IMR-90 (cell line): Measurements from ENCODE around the gene RAPGEF1. TPM values are rescaled to one million over a fixed set of nuclear protein-coding genes. Genes with fewer than 3 reads are reported as not detected.

Experiments used
- ATAC-seq: fragments of 200-7000 bp; cut with Tn5 transposase; 2 replicates; pipeline ENCODE4 v1.9.1; 2020; ENCODE audit warnings: low read depth, mild to moderate bottlenecking, moderate library complexity
- BruUV-seq: library from RNA; stranded (reverse); fragments of 400-500 nt; replicated peaks from 2 replicates; lab custom pipeline; 2021; lab: Mats Ljungman, UMichigan
- CTCF ChIA-PET: fragments of 300-600 bp; formaldehyde crosslinking; extraction: SDS; loops from one replicate; lab custom pipeline; 2021; ENCODE audit warnings: antibody characterized with exemption; lab: Yijun Ruan, JAX
- POLR2A ChIA-PET: fragments of 300-600 bp; sonication (Branson Sonifier 250); formaldehyde crosslinking; loops from one replicate; lab custom pipeline; 2022; ENCODE audit warnings: antibody characterized with exemption; ENCODE audit not compliant: unreplicated experiment; lab: Charles Lee
- DNase-seq: peaks from one replicate; pipeline ENCODE4 v3.0.0; 2013
- H2AFZ ChIP-seq: replicated peaks from 2 replicates; pipeline ENCODE3; 2013; ENCODE audit warnings: low read length, mild to moderate bottlenecking; ENCODE audit not compliant: poor library complexity
- H2AK5ac ChIP-seq: 2 replicates; pipeline ENCODE4 v1.6.1; 2013; ENCODE audit warnings: low read depth, low read length, inconsistent platforms
- H2AK9ac ChIP-seq: replicated peaks from 2 replicates; pipeline ENCODE3; 2013; ENCODE audit warnings: mild to moderate bottlenecking, low read depth, low read length, moderate library complexity; ENCODE audit not compliant: poor library complexity
- H2BK120ac ChIP-seq: 2 replicates; pipeline ENCODE4 v1.6.1; 2013; ENCODE audit warnings: low read depth, low read length, inconsistent platforms
- H2BK15ac ChIP-seq: 3 replicates; pipeline ENCODE4 v1.6.1; 2013; ENCODE audit warnings: low read depth, low read length, inconsistent platforms
- H2BK20ac ChIP-seq: 2 replicates; pipeline ENCODE4 v1.6.1; 2013; ENCODE audit warnings: low read depth, mild to moderate bottlenecking, inconsistent platforms, low read length, moderate library complexity
- H2BK5ac ChIP-seq: 2 replicates; pipeline ENCODE4 v1.6.1; 2013; ENCODE audit warnings: mild to moderate bottlenecking, low read depth, low read length, inconsistent platforms; ENCODE audit not compliant: poor library complexity, severe bottlenecking
- H3K14ac ChIP-seq: replicated peaks from 2 replicates; pipeline ENCODE4 v1.6.1; 2013; ENCODE audit warnings: low read depth, low read length, inconsistent platforms
- H3K18ac ChIP-seq: 2 replicates; pipeline ENCODE4 v1.6.1; 2013; ENCODE audit warnings: low read depth, low read length, control low read depth
- H3K23ac ChIP-seq: 2 replicates; pipeline ENCODE4 v1.6.1; 2013; ENCODE audit warnings: low read depth, low read length, inconsistent platforms
- H3K27ac ChIP-seq: 2 replicates; pipeline ENCODE4 v1.5.1; 2013; ENCODE audit warnings: mild to moderate bottlenecking, control low read depth, low read length; ENCODE audit not compliant: insufficient read depth
- H3K27me3 ChIP-seq: 2 replicates; pipeline ENCODE4 v1.6.1; 2013; ENCODE audit warnings: low read length; ENCODE audit not compliant: control insufficient read depth, insufficient read depth
- H3K36me3 ChIP-seq: 2 replicates; pipeline ENCODE4 v1.6.1; 2013; ENCODE audit warnings: low read length, mixed read lengths; ENCODE audit not compliant: control insufficient read depth, insufficient read depth
- H3K4ac ChIP-seq: 2 replicates; pipeline ENCODE4 v1.6.1; 2013; ENCODE audit warnings: low read depth, low read length, inconsistent platforms
- H3K4me1 ChIP-seq: 2 replicates; pipeline ENCODE4 v1.6.1; 2013; ENCODE audit warnings: low read length, mixed read lengths; ENCODE audit not compliant: control insufficient read depth, insufficient read depth
- H3K4me2 ChIP-seq: 2 replicates; pipeline ENCODE4 v1.6.1; 2013; ENCODE audit warnings: low read depth, mild to moderate bottlenecking, control low read depth, low read length, moderate library complexity
- H3K4me3 ChIP-seq: 2 replicates; pipeline ENCODE4 v1.5.1; 2013; ENCODE audit warnings: low read depth, mild to moderate bottlenecking, control low read depth, low read length, moderate library complexity; ENCODE audit not compliant: insufficient read depth
- H3K56ac ChIP-seq: 2 replicates; pipeline ENCODE4 v1.6.1; 2013; ENCODE audit warnings: low read length, inconsistent platforms; ENCODE audit not compliant: insufficient read depth; ENCODE audit errors: extremely low read depth
- H3K79me1 ChIP-seq, 2 experiments: 2 replicates each; pipeline ENCODE4 v1.6.1; 2013; ENCODE audit warnings: low read length in 2 of 2, inconsistent platforms in 1 of 2, low read depth in 1 of 2
- H3K9ac ChIP-seq: 2 replicates; pipeline ENCODE4 v1.6.1; 2013; ENCODE audit warnings: low read depth, low read length, control low read depth
- H3K9me1 ChIP-seq: 2 replicates; pipeline ENCODE4 v1.6.1; 2013; ENCODE audit warnings: low read length, inconsistent platforms; ENCODE audit not compliant: insufficient read depth
- H3K9me3 ChIP-seq: 2 replicates; pipeline ENCODE4 v1.6.1; 2013; ENCODE audit warnings: low read length; ENCODE audit not compliant: control insufficient read depth, insufficient read depth
- H4K20me1 ChIP-seq: 2 replicates; pipeline ENCODE4 v1.6.1; 2013; ENCODE audit warnings: low read length, inconsistent platforms; ENCODE audit not compliant: insufficient read depth
- H4K5ac ChIP-seq: 2 replicates; pipeline ENCODE4 v1.6.1; 2013; ENCODE audit warnings: mild to moderate bottlenecking, low read depth, low read length, control low read depth
- H4K8ac ChIP-seq, 2 experiments: 2 replicates each; pipeline ENCODE4 v1.6.1; 2013; ENCODE audit warnings: low read depth in 2 of 2, low read length in 2 of 2, control low read depth in 1 of 2, inconsistent platforms in 1 of 2
- H4K91ac ChIP-seq: 2 replicates; pipeline ENCODE4 v1.6.1; 2013; ENCODE audit warnings: low read depth, low read length, inconsistent platforms; ENCODE audit not compliant: insufficient read depth
- CHD1 ChIP-seq: IDR thresholded peaks from 2 replicates; pipeline ENCODE4 v1.6.1; 2012; ENCODE audit warnings: low read depth, low read length, improper control_type of control experiment
- FOS ChIP-seq: fragments of 150-350 bp; IDR thresholded peaks from 2 replicates; pipeline ENCODE4 v1.6.1; 2016; ENCODE audit warnings: low read depth, low read length
- MAFK ChIP-seq: IDR thresholded peaks from 2 replicates; pipeline ENCODE4 v1.6.1; 2012; ENCODE audit warnings: low read depth, low read length, improper control_type of control experiment
- MAZ ChIP-seq: IDR thresholded peaks from 2 replicates; pipeline ENCODE4 v1.6.1; 2012; ENCODE audit warnings: low read depth, mild to moderate bottlenecking, low read length, improper control_type of control experiment, moderate library complexity, borderline replicate concordance
- MXI1 ChIP-seq: IDR thresholded peaks from 2 replicates; pipeline ENCODE4 v1.6.1; 2012; ENCODE audit warnings: low read depth, mild to moderate bottlenecking, low read length, moderate library complexity, borderline replicate concordance
- RAD21 ChIP-seq: IDR thresholded peaks from 2 replicates; pipeline ENCODE4 v1.6.1; 2012; ENCODE audit warnings: low read length, improper control_type of control experiment
- RCOR1 ChIP-seq: IDR thresholded peaks from 2 replicates; pipeline ENCODE4 v1.6.1; 2012; ENCODE audit warnings: mild to moderate bottlenecking, low read length, improper control_type of control experiment; ENCODE audit not compliant: insufficient replicate concordance
- RFX5 ChIP-seq: IDR thresholded peaks from 2 replicates; pipeline ENCODE4 v1.8.0; 2012; ENCODE audit warnings: low read depth, mild to moderate bottlenecking, low read length, moderate library complexity
- WGBS, 2 experiments: methylation state at CpG; one replicate each; pipeline versions ENCODE4 v1.1.5 to v1.1.7; 2013; ENCODE audit warnings: missing lambda C conversion rate in 2 of 2; ENCODE audit not compliant: insufficient read length in 1 of 2; ENCODE audit errors: extremely low coverage in 2 of 2; 5-methylcytosine and 5-hydroxymethylcytosine counted together
- dilution Hi-C: fragments of 300-500 bp; cut with HindIII; formaldehyde crosslinking; loops from one replicate; pipeline ENCODE4 v1.14.3; 2018; ENCODE audit warnings: low sequenced_read_pairs; ENCODE audit not compliant: unreplicated experiment
- in situ Hi-C: fragments of 300-500 bp; cut with MboI; formaldehyde crosslinking; loops from 3 replicates; pipeline ENCODE4 v1.14.3; 2019; ENCODE audit warnings: low sequenced_read_pairs, inconsistent platforms, mixed read lengths
- intact Hi-C: fragments of 100-400 bp; cut with micrococcal nuclease; formaldehyde crosslinking; loops from 2 replicates; pipeline ENCODE4 v1.10.0; 2022
- polyA plus RNA-seq, 3 experiments: library from polyadenylated mRNA; depleted of rRNA; stranded (reverse); fragments of >200 nt; gene quantifications; 2 replicates each; pipeline ENCODE4 v1.2.3, GENCODE V29; 2012; ENCODE audit warnings: low replicate concordance in 1 of 3
- total RNA-seq: library from RNA; depleted of rRNA; stranded (reverse); fragments of >200 nt; gene quantifications from 2 replicates; pipeline ENCODE4 v1.2.3, GENCODE V29; 2012
- TF ChIP-seq, protein P1 (sequence below): fragments of 150-350 bp; IDR thresholded peaks from 2 replicates; pipeline ENCODE4 v1.6.1; 2016; ENCODE audit warnings: low read depth, mild to moderate bottlenecking, low read length, moderate library complexity, borderline replicate concordance
- TF ChIP-seq, protein P2 (sequence below): conservative IDR thresholded peaks from 2 replicates; pipeline ENCODE4 v1.5.1; 2012; ENCODE audit warnings: mild to moderate bottlenecking, low read depth, low read length, improper control_type of control experiment
- TF ChIP-seq, protein P3 (sequence below): fragments of 150-350 bp; IDR thresholded peaks from 2 replicates; pipeline ENCODE4 v1.6.1; 2017; ENCODE audit warnings: mild to moderate bottlenecking, antibody characterized with exemption, low read length, low read depth

The RAPGEF1 gene
- total and polyA plus RNA-seq, 2 of the 4 experiments (the other 2 are of a cell fraction) = 13.1 to 22.3 TPM

GRCh38 chr9:131621551-131622358 is 118.1 kb downstream of the RAPGEF1 start:
- Histone ChIP-seq H2BK120ac (no peak overlapping the region), H4K5ac (no peak overlapping the region), H3K36me3 (peaks cover 51% of the 10 kb centered on the region), H2BK20ac (no peak overlapping the region), H3K56ac (no peak overlapping the region; the same call in 1 of the 2 replicates), H3K9me1 (peaks cover 29% of the 10 kb centered on the region), H3K4me3 (no peak overlapping the region), H3K79me1 (peaks cover 3 to 8% of the 10 kb centered on the region in 2 experiments; a peak in 1 of 4 replicates), H3K9ac (no peak overlapping the region), H3K4me2 (no peak overlapping the region), H3K23ac (no peak overlapping the region), H3K14ac (no peak overlapping the region), H3K27ac (no peak overlapping the region), H3K9me3 (no peaks in the 10 kb centered on the region), H2BK15ac (no peak overlapping the region), H2AK5ac (no peak overlapping the region), H4K8ac (no peak overlapping the region), H3K4ac (no peak overlapping the region), H4K91ac (no peak overlapping the region), H2AK9ac (no peak overlapping the region), H3K18ac (no peak overlapping the region), H3K27me3 (no peaks in the 10 kb centered on the region), H4K20me1 (0 out of 2 replicates have a peak, but pooled peaks cover 5% of the 10 kb centered on the region), H2BK5ac (no peak overlapping the region), H3K4me1 (peaks cover 8% of the 10 kb centered on the region), H2AFZ (no peak overlapping the region)
- no peak for DNase-seq
- no peak for ATAC-seq
- no TSS peak for BruUV-seq
- in situ Hi-C loops (no loop called here), intact Hi-C loops (no loop called here), dilution Hi-C loops (no loop called here)
- TF ChIP-seq MAZ = no peak
- TF ChIP-seq RFX5 = no peak
- TF ChIP-seq RAD21 = no peak
- no peak for TF ChIP-seq FOS
- TF ChIP-seq RCOR1 = no peak
- TF ChIP-seq, protein P1, sequence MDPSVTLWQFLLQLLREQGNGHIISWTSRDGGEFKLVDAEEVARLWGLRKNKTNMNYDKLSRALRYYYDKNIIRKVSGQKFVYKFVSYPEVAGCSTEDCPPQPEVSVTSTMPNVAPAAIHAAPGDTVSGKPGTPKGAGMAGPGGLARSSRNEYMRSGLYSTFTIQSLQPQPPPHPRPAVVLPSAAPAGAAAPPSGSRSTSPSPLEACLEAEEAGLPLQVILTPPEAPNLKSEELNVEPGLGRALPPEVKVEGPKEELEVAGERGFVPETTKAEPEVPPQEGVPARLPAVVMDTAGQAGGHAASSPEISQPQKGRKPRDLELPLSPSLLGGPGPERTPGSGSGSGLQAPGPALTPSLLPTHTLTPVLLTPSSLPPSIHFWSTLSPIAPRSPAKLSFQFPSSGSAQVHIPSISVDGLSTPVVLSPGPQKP = no peak
- no peak for TF ChIP-seq CHD1
- TF ChIP-seq, protein P2, sequence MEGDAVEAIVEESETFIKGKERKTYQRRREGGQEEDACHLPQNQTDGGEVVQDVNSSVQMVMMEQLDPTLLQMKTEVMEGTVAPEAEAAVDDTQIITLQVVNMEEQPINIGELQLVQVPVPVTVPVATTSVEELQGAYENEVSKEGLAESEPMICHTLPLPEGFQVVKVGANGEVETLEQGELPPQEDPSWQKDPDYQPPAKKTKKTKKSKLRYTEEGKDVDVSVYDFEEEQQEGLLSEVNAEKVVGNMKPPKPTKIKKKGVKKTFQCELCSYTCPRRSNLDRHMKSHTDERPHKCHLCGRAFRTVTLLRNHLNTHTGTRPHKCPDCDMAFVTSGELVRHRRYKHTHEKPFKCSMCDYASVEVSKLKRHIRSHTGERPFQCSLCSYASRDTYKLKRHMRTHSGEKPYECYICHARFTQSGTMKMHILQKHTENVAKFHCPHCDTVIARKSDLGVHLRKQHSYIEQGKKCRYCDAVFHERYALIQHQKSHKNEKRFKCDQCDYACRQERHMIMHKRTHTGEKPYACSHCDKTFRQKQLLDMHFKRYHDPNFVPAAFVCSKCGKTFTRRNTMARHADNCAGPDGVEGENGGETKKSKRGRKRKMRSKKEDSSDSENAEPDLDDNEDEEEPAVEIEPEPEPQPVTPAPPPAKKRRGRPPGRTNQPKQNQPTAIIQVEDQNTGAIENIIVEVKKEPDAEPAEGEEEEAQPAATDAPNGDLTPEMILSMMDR = no peak
- no peak for TF ChIP-seq MAFK
- TF ChIP-seq MXI1 = no peak
- TF ChIP-seq, protein P3, sequence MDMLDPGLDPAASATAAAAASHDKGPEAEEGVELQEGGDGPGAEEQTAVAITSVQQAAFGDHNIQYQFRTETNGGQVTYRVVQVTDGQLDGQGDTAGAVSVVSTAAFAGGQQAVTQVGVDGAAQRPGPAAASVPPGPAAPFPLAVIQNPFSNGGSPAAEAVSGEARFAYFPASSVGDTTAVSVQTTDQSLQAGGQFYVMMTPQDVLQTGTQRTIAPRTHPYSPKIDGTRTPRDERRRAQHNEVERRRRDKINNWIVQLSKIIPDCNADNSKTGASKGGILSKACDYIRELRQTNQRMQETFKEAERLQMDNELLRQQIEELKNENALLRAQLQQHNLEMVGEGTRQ = no peak
- WGBS, 2 experiments = 92% methylated on average over 11 of the region's 31 CpGs; no CpG with 5 or more reads in 1 of the 2 experiments
- ChIA-PET POLR2A (no interaction called here), CTCF (interaction anchor here (1.4 kb wide), 1 partner anchor 11 kb away, joined by 3 read pairs; no protein-coding TSS in a partner anchor)
